SK-N-SH treated with all-trans-retinoic acid at 6 μM for 48 hours (cell line): ENCODE measurements around the gene SLC13A4.
"Not testable (repeated sequence)": the region's sequence is repeated elsewhere in the genome, so short reads cannot be mapped to it uniquely, and the experiment has no call there.

Experiments used
- ATAC-seq: fragments of 200-7000 bp; cut with Tn5 transposase; 3 replicates; pipeline ENCODE4 v1.9.1; 2020; ENCODE audit warnings: mild to moderate bottlenecking, moderate library complexity
- ARNTL ChIP-seq: fragments of 450-650 bp; formaldehyde crosslinking; IDR thresholded peaks from 2 replicates; pipeline ENCODE4 v1.5.0; 2020; ENCODE audit warnings: low read depth, mild to moderate bottlenecking, moderate library complexity, borderline replicate concordance
- BACH2 ChIP-seq: fragments of 250-450 bp; sonication (Bioruptor Pico); IDR thresholded peaks from 2 replicates; pipeline ENCODE4 v1.9.0; 2021; ENCODE audit warnings: mild to moderate bottlenecking, borderline replicate concordance
- ESRRG ChIP-seq: fragments of 250-450 bp; sonication (Bioruptor Pico); IDR thresholded peaks from 2 replicates; pipeline ENCODE4 v1.6.1; 2021; ENCODE audit warnings: mild to moderate bottlenecking
- GLIS3 ChIP-seq: fragments of 250-450 bp; sonication (Bioruptor Pico); IDR thresholded peaks from 2 replicates; pipeline ENCODE4 v1.5.0; 2020; ENCODE audit warnings: mild to moderate bottlenecking, moderate library complexity
- ISL1 ChIP-seq: fragments of 250-450 bp; sonication (Bioruptor Pico); IDR thresholded peaks from 2 replicates; pipeline ENCODE4 v2.1.2; 2022; ENCODE audit warnings: mild to moderate bottlenecking, moderate library complexity
- OSR1 ChIP-seq: fragments of 250-450 bp; sonication (Bioruptor Pico); IDR thresholded peaks from 2 replicates; pipeline ENCODE4 v1.8.0; 2022; ENCODE audit warnings: moderate library complexity, mild to moderate bottlenecking, inconsistent platforms
- PPARA ChIP-seq: fragments of 250-450 bp; sonication (Bioruptor Pico); IDR thresholded peaks from 2 replicates; pipeline ENCODE4 v1.5.0; 2020; ENCODE audit warnings: mild to moderate bottlenecking, borderline replicate concordance
- RARB ChIP-seq: fragments of 250-450 bp; sonication (Bioruptor Pico); IDR thresholded peaks from 2 replicates; pipeline ENCODE4 v1.8.0; 2021; ENCODE audit warnings: mild to moderate bottlenecking, moderate library complexity
- SNAI2 ChIP-seq: fragments of 250-450 bp; sonication (Bioruptor Pico); IDR thresholded peaks from 2 replicates; pipeline ENCODE4 v1.5.0; 2020; ENCODE audit warnings: mild to moderate bottlenecking, moderate library complexity
- TCF4 ChIP-seq: fragments of 250-450 bp; sonication (Bioruptor Pico); IDR thresholded peaks from 2 replicates; pipeline ENCODE4 v1.8.0; 2021; ENCODE audit warnings: mild to moderate bottlenecking, moderate library complexity, borderline replicate concordance
- TOX ChIP-seq: fragments of 250-450 bp; sonication (Bioruptor Pico); IDR thresholded peaks from 2 replicates; pipeline ENCODE4 v1.8.0; 2021; ENCODE audit warnings: mild to moderate bottlenecking, moderate library complexity, borderline replicate concordance
- ZC3H10 ChIP-seq: fragments of 250-450 bp; sonication (Bioruptor Pico); IDR thresholded peaks from 2 replicates; pipeline ENCODE4 v1.5.1; 2021; ENCODE audit warnings: mild to moderate bottlenecking, moderate library complexity
- ZFP30 ChIP-seq: fragments of 450-650 bp; formaldehyde crosslinking; IDR thresholded peaks from 2 replicates; pipeline ENCODE4 v1.5.0; 2022; ENCODE audit warnings: mild to moderate bottlenecking, moderate library complexity
- ZNF565 ChIP-seq: fragments of 450-650 bp; formaldehyde crosslinking; conservative IDR thresholded peaks from 2 replicates; pipeline ENCODE4 v1.5.0; 2020; ENCODE audit warnings: low read depth, mild to moderate bottlenecking, moderate library complexity
- ZNF70 ChIP-seq: fragments of 450-650 bp; formaldehyde crosslinking; IDR thresholded peaks from 2 replicates; pipeline ENCODE4 v1.5.0; 2020; ENCODE audit warnings: mild to moderate bottlenecking, moderate library complexity
- ZNF8 ChIP-seq: fragments of 450-650 bp; formaldehyde crosslinking; IDR thresholded peaks from 2 replicates; pipeline ENCODE4 v1.5.0; 2020; ENCODE audit warnings: mild to moderate bottlenecking, moderate library complexity
- TF ChIP-seq, protein P1 (sequence below): fragments of 250-450 bp; sonication (Bioruptor Pico); IDR thresholded peaks from 2 replicates; pipeline ENCODE4 v1.5.0; 2020; ENCODE audit warnings: mild to moderate bottlenecking, moderate library complexity
- TF ChIP-seq, protein P2 (sequence below): fragments of 250-450 bp; sonication (Bioruptor Pico); IDR thresholded peaks from 2 replicates; pipeline ENCODE4 v1.5.1; 2021; ENCODE audit warnings: mild to moderate bottlenecking, moderate library complexity
- TF ChIP-seq, protein P3 (sequence below): fragments of 250-450 bp; sonication (Bioruptor Pico); IDR thresholded peaks from 2 replicates; pipeline ENCODE4 v1.5.1; 2020; ENCODE audit warnings: low read depth, mild to moderate bottlenecking, moderate library complexity

SLC13A4 gene

DNA sequence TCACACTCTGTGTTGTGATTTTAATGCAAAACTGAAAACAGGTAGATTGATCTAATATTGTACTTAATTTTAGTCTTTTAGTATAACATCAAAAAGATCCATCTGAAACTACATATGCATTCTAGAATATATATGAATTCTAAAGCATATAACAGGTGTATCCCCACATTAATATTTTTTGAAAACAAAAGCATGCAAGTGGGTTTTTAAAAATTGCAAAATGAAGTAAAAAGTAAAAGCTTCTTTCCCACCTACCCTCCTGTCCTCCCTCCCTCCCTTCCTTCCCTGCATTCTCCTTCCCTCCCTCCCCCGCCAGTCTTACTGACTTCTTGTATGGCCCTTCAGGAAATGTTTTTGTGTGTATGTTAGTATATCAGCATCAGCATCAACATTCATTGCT lies 80.2 kb downstream of the SLC13A4 start (continued):
- TF ChIP-seq ZFP30 (CRISPR knock-in tag) (no peak), ISL1 (CRISPR knock-in tag) (no peak), ESRRG (CRISPR knock-in tag) (no peak), TOX (no peak)
- TF ChIP-seq, protein P1, sequence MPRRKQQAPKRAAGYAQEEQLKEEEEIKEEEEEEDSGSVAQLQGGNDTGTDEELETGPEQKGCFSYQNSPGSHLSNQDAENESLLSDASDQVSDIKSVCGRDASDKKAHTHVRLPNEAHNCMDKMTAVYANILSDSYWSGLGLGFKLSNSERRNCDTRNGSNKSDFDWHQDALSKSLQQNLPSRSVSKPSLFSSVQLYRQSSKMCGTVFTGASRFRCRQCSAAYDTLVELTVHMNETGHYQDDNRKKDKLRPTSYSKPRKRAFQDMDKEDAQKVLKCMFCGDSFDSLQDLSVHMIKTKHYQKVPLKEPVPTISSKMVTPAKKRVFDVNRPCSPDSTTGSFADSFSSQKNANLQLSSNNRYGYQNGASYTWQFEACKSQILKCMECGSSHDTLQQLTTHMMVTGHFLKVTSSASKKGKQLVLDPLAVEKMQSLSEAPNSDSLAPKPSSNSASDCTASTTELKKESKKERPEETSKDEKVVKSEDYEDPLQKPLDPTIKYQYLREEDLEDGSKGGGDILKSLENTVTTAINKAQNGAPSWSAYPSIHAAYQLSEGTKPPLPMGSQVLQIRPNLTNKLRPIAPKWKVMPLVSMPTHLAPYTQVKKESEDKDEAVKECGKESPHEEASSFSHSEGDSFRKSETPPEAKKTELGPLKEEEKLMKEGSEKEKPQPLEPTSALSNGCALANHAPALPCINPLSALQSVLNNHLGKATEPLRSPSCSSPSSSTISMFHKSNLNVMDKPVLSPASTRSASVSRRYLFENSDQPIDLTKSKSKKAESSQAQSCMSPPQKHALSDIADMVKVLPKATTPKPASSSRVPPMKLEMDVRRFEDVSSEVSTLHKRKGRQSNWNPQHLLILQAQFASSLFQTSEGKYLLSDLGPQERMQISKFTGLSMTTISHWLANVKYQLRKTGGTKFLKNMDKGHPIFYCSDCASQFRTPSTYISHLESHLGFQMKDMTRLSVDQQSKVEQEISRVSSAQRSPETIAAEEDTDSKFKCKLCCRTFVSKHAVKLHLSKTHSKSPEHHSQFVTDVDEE: no peak
- TF ChIP-seq, all 23 proteins: peak for 0

DNA sequence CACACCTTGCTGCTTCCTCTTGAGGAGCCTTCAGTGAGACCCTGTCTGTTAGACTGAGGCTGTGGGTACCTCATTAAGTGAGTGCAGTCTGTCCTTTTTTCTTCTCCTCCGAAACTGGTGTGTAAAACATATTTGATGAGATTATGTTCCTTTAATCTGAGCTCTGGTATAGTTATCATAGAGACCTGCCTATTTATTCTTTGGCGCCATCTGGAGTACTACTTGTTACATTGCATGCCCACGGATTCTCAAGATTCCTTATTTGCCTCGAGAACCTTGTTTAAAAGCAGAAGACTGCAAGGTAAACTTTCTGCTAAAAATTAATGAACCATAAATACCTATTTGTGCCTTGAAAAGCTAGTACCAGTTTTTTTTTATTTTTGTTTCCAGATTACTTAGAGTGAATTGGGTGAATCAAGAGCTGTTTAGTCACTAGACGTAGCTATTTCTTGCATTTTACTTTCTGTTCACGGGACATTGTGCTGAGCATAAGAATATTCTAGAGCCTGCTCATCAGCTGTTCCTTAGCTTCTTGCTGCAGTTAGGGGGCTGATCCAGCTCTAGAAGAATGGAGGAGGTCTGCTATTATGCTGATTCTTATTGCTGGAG lies 82.6 kb downstream of the SLC13A4 start:
- TF ChIP-seq ZC3H10: no peak
- TF ChIP-seq TOX: no peak
- TF ChIP-seq SNAI2 (CRISPR knock-in tag): no peak
- no peak for TF ChIP-seq ZFP30 (CRISPR knock-in tag)
- no peak for TF ChIP-seq ZNF70 (CRISPR knock-in tag)
- TF ChIP-seq ZNF8 (CRISPR knock-in tag): no peak
- no peak for TF ChIP-seq GLIS3
- no peak for TF ChIP-seq ARNTL (CRISPR knock-in tag)
- TF ChIP-seq RARB (CRISPR knock-in tag): no peak
- TF ChIP-seq PPARA (CRISPR knock-in tag): no peak
- no peak for TF ChIP-seq BACH2 (CRISPR knock-in tag)
- no peak for TF ChIP-seq ISL1 (CRISPR knock-in tag)
- no peak for TF ChIP-seq TCF4 (CRISPR knock-in tag)
- TF ChIP-seq ZNF565 (CRISPR knock-in tag): no peak
- TF ChIP-seq, protein P2, sequence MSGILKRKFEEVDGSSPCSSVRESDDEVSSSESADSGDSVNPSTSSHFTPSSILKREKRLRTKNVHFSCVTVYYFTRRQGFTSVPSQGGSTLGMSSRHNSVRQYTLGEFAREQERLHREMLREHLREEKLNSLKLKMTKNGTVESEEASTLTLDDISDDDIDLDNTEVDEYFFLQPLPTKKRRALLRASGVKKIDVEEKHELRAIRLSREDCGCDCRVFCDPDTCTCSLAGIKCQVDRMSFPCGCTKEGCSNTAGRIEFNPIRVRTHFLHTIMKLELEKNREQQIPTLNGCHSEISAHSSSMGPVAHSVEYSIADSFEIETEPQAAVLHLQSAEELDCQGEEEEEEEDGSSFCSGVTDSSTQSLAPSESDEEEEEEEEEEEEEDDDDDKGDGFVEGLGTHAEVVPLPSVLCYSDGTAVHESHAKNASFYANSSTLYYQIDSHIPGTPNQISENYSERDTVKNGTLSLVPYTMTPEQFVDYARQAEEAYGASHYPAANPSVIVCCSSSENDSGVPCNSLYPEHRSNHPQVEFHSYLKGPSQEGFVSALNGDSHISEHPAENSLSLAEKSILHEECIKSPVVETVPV (CRISPR knock-in tag): no peak
- TF ChIP-seq, protein P3, sequence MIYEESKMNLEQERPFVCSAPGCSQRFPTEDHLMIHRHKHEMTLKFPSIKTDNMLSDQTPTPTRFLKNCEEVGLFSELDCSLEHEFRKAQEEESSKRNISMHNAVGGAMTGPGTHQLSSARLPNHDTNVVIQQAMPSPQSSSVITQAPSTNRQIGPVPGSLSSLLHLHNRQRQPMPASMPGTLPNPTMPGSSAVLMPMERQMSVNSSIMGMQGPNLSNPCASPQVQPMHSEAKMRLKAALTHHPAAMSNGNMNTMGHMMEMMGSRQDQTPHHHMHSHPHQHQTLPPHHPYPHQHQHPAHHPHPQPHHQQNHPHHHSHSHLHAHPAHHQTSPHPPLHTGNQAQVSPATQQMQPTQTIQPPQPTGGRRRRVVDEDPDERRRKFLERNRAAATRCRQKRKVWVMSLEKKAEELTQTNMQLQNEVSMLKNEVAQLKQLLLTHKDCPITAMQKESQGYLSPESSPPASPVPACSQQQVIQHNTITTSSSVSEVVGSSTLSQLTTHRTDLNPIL: no peak
- ATAC-seq: peak; percentile 93

DNA sequence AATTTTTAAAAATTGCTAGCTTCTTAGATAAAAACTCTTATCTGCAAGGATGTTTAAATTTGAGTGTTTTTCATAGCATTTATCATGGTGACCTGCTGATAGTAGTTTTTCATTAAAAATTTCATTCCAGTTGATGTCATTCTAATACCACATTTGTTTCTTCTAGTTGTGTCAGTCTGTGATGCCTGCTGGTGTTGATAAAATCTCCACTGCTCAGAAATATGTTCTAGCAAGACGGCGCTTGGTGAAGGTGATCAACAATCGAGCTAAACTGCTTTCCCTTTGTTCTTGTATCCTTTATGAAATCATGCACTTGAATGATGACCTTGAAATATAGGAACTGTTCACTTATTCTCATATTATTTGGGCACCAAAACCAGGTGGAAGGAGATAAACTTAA lies 83.3 kb downstream of the SLC13A4 start:
- TF ChIP-seq BACH2 (CRISPR knock-in tag): no peak
- TF ChIP-seq ZNF565 (CRISPR knock-in tag): no peak
- no peak for TF ChIP-seq ZNF70 (CRISPR knock-in tag)
- TF ChIP-seq GLIS3: no peak
- no peak for TF ChIP-seq TOX
- ATAC-seq: no peak

DNA sequence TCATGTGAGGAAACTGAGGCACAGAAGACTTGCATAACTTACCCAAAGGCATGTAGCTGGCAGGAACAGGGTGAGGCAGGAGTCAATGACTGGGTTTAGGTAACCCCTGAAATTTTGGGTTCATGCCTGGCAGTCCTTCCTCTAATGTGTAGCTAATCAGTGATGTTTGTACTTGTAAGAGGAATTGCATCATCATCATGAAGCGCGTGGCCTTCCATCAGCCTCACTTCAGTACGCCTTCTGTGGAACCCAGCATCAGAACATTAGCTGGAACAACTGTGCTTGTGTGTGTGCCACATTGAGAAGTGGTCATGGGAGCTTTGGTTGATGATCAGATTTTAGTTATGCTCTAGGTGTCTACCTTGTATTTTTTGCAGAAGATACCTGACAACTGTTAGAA lies 83.8 kb downstream of the SLC13A4 start:
- TF ChIP-seq BACH2 (CRISPR knock-in tag) (no peak), OSR1 (CRISPR knock-in tag) (no peak)
- TF ChIP-seq, all 23 proteins: peak for 0
- no peak for ATAC-seq

DNA sequence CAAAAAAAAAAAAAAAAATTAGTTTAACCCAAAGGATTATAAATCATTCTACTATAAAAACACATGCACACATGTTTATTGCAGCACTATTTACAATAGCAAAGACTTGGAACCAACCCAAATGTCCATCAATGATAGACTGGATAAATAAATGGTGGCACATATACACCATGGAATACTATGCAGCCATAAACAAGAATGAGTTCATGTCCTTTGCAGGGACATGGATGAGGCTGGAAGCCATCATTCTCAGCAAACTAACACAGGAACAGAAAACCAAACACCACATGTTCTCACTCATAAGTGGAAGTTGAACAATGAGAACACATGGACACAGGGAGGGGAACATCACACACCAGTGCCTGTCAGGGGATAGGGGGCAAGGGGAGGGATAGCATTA lies 88.3 kb downstream of the SLC13A4 start:
- not testable (repeated sequence) for ATAC-seq

DNA sequence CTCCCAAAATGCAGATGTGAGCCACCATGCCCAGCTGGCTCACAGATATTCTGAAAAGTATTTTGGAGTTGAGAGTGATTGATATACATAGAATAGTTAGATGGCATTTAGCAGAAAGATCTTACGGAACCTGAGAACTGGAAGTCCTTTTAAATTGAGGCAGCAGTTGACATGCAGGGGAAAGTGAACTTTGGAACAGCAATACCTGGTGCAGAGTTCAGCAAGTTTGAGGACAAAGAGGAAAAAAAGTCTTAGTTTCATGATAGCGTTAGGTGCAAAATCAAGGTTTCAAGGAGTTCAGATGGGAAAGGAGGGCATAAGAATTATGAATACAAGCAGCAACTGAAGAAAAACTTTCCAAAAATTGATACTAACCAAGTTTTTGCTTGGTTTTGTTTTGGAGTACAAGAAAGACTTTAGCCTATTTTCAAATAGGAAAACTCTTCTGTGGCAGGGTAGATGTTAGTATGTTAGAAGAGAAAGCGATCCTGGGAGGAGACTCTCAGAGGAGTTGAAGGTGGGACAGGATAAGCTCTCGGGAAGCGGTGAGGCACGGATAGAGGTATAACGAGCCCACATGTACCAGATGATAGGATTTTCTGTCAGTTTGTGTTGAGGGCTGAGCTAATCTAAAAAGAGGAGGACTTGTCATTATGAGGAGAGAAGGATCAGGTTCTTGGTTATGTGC lies 93.7 kb downstream of the SLC13A4 start:
- no peak for ATAC-seq

More for the DNA sequence above, 93.7 kb downstream of the SLC13A4 start:
- no peak for TF ChIP-seq ZNF8 (CRISPR knock-in tag)
- TF ChIP-seq TOX: no peak
- no peak for TF ChIP-seq TCF4 (CRISPR knock-in tag)
- TF ChIP-seq SNAI2 (CRISPR knock-in tag): no peak
- TF ChIP-seq, all 23 proteins: peak for 0
